ENCODE measurements around the gene TWF1. TPM values are rescaled to one million over a fixed set of nuclear protein-coding genes. Genes with fewer than 3 reads are reported as not detected.

The TWF1 gene
- total and polyA plus RNA-seq, 2 of the 8 experiments (the other 6 are each of a cell fraction or from before 2014, with no cell fraction given), result 7.6 to 27.9 TPM

DNA sequence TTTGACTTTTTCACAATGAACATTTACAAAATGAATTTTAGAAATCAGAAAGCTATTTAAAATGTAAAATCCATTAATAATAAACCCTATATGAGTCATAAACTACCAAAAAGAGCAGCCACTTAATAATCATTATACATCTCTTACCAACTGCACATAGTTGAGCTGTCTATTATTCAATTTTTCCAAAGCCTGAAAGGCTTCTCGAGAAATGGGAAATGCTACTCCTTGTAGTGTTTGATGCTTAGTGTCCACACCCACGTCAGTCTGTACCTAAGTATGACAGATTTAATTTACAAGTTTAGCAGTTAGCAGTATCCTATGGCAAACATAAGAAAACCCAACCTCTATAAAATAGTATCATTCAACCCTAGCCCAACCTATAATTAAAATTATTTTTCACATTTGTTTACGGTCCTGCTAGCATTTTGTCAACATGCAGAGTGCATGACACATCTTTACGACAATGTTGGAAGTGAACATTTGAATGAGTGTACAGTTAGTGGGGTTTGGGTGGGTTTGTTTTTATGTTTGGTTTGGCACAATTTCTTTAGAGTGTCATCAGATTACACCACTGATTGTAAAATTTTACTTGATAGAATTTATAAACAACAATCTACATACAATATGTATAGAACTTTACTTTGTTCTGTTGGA lies 8.4 kb downstream of the TWF1 start:
- TF ChIP-seq CBX5 (IDR thresholded peaks at IDR 0.05; ENCODE audit: low read depth, low read length), result no peak
- TF ChIP-seq CREB1 (IDR thresholded peaks at IDR 0.05), result no peak
- TF ChIP-seq, protein P1, sequence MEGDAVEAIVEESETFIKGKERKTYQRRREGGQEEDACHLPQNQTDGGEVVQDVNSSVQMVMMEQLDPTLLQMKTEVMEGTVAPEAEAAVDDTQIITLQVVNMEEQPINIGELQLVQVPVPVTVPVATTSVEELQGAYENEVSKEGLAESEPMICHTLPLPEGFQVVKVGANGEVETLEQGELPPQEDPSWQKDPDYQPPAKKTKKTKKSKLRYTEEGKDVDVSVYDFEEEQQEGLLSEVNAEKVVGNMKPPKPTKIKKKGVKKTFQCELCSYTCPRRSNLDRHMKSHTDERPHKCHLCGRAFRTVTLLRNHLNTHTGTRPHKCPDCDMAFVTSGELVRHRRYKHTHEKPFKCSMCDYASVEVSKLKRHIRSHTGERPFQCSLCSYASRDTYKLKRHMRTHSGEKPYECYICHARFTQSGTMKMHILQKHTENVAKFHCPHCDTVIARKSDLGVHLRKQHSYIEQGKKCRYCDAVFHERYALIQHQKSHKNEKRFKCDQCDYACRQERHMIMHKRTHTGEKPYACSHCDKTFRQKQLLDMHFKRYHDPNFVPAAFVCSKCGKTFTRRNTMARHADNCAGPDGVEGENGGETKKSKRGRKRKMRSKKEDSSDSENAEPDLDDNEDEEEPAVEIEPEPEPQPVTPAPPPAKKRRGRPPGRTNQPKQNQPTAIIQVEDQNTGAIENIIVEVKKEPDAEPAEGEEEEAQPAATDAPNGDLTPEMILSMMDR (IDR thresholded peaks at IDR 0.05; ENCODE audit: control extremely low read depth in 1 of 3, insufficient read depth in 1 of 3, low read depth in 1 of 3, low read length in 3 of 3), result no peak
- no peak for TF ChIP-seq TEAD4 (IDR thresholded peaks at IDR 0.05; ENCODE audit: low read depth, low read length)
- TF ChIP-seq CHD1 (IDR thresholded peaks at IDR 0.05; ENCODE audit: low read depth, low read length), result no peak
- no peak for TF ChIP-seq USF2 (IDR thresholded peaks at IDR 0.05; ENCODE audit: low read length)
- no peak for TF ChIP-seq KDM5A (IDR thresholded peaks at IDR 0.05; ENCODE audit: low read length)
- no peak for TF ChIP-seq RXRA (IDR thresholded peaks at IDR 0.05; ENCODE audit: insufficient read depth, low read depth, low read length)
- TF ChIP-seq RFX5 (IDR thresholded peaks at IDR 0.05; ENCODE audit: borderline replicate concordance, low read depth, low read length), result no peak
- no peak overlapping the region for H4K8ac ChIP-seq (ENCODE audit: extremely low read depth, insufficient read depth, low read length)
- no peaks in the 10 kb centered on the region for H3K79me2 ChIP-seq (ENCODE audit: control insufficient read depth in 1 of 2, insufficient read depth in 2 of 2, low read length in 2 of 2)
- H2BK12ac ChIP-seq (ENCODE audit: low read depth, low read length), result no peak overlapping the region
- FAIRE-seq, result no peak
- no peak overlapping the region for H2AK5ac ChIP-seq (ENCODE audit: low read depth, low read length)
- no peak overlapping the region for H2BK120ac ChIP-seq (replicated peaks; ENCODE audit: low read depth, low read length)
- no peak overlapping the region for H3K56ac ChIP-seq (replicated peaks; ENCODE audit: insufficient read length, low read depth, low read length)
- no peak overlapping the region for H2BK20ac ChIP-seq (ENCODE audit: low read length)
- POLR2A ChIA-PET (ENCODE audit: partially characterized antibody), result no interaction called here
- H3K4me3 ChIP-seq (ENCODE audit: extremely low read depth in 1 of 4, insufficient read depth in 2 of 4, low read depth in 3 of 4, low read length in 4 of 4), result no peak overlapping the region
- no peak overlapping the region for H3K9ac ChIP-seq (replicated peaks in 1 of 4; ENCODE audit: extremely low read depth in 1 of 4, low read depth in 3 of 4, low read length in 3 of 4)
- no peak overlapping the region for H2AFZ ChIP-seq (ENCODE audit: low read length)
- H4K5ac ChIP-seq (ENCODE audit: insufficient read length, low read depth, low read length), result no peak overlapping the region
- H3K4me1 ChIP-seq (replicated peaks in 1 of 4; ENCODE audit: control insufficient read depth in 3 of 4, insufficient read depth in 4 of 4, low read length in 3 of 4), result no peaks in the 10 kb centered on the region
- no peak overlapping the region for H2BK5ac ChIP-seq (ENCODE audit: low read depth, low read length)
- no peaks in the 10 kb centered on the region for H3K23me2 ChIP-seq (ENCODE audit: low read depth, low read length)
- no peak overlapping the region for H4K91ac ChIP-seq (replicated peaks; ENCODE audit: insufficient read length, low read length)
- H3K9me3 ChIP-seq (ENCODE audit: insufficient read depth in 2 of 2, low read depth in 1 of 2, low read length in 1 of 2), result no peaks in the 10 kb centered on the region
- CTCF ChIA-PET (ENCODE audit: partially characterized antibody), result interaction anchor here (0.6 kb wide), 1 partner anchor 350 kb away, joined by 3 read pairs; no protein-coding TSS in a partner anchor
- no peak overlapping the region for H3K27ac ChIP-seq (ENCODE audit: low read depth, low read length)
- no peaks in the 10 kb centered on the region for H3K79me1 ChIP-seq (ENCODE audit: low read depth, low read length)
- H3K4ac ChIP-seq (replicated peaks; ENCODE audit: insufficient read length, low read depth, low read length), result no peak overlapping the region
- H3K14ac ChIP-seq (ENCODE audit: insufficient read length), result no peak overlapping the region
- H3K18ac ChIP-seq (ENCODE audit: extremely low read depth, low read length), result no peak overlapping the region
- H3K4me2 ChIP-seq (ENCODE audit: insufficient read depth in 1 of 2, low read depth in 2 of 2, low read length in 2 of 2), result no peak overlapping the region
- no peaks in the 10 kb centered on the region for H4K20me1 ChIP-seq (replicated peaks in 1 of 2; ENCODE audit: control insufficient read depth in 1 of 2, insufficient read depth in 2 of 2, low read length in 2 of 2)
- no peak for DNase-seq (ENCODE audit: low read depth in 1 of 2, low spot score in 2 of 2)
- no peaks in the 10 kb centered on the region for H3K27me3 ChIP-seq (replicated peaks in 1 of 4; ENCODE audit: control insufficient read depth in 3 of 4, extremely low read depth in 1 of 4, insufficient read depth in 3 of 4, low read length in 3 of 4)
- H3K23ac ChIP-seq (ENCODE audit: insufficient read length), result no peak overlapping the region
- WGBS, 2 experiments (ENCODE audit: extremely low coverage in 1 of 2, insufficient coverage in 1 of 2, insufficient read length in 1 of 2, insufficient replicate concordance in 2 of 2, low coverage in 1 of 2, low lambda C conversion rate in 2 of 2, missing lambda C conversion rate in 1 of 2), result 96% methylated on average over 4 of the region's 4 CpGs; no CpG with 5 or more reads in 1 of the 2 experiments
- H3K36me3 ChIP-seq (ENCODE audit: control insufficient read depth in 2 of 4, insufficient read depth in 4 of 4, low read length in 3 of 4), result peaks cover 7 to 74% (median 30%) of the 10 kb centered on the region in 4 experiments
- no peak overlapping the region for H2BK15ac ChIP-seq (ENCODE audit: low read length)

Measured in H1 (cell line).